Measurements from ENCODE around the gene GJB5. TPM values are rescaled to one million over a fixed set of nuclear protein-coding genes. Genes with fewer than 3 reads are reported as not detected.

The GJB5 gene
- total and polyA plus RNA-seq, 9 of the 15 experiments (the other 6 are each of a cell fraction or from before 2014, with no cell fraction given) = 0.04 TPM; not detected in 8

DNA sequence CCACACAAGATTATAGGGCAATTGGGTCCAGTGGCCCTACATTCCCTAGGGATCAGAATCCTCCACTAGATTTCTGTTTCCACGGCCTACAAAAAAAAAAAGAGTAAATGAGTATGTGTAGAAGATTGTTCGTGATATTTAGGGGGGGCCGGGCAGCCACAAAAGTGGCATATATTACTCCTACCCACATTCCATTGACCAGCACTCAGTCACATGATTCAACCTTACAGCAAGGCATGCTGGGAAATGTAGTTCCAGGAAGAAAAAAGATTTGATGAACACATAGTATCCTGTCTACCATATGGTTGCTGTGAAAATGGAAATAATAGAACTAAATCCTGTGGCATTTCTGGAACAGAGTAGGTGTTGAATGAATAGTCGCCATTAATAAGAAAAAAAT lies 43.4 kb upstream of the GJB5 start (continued):
- TF ChIP-seq, protein P1, sequence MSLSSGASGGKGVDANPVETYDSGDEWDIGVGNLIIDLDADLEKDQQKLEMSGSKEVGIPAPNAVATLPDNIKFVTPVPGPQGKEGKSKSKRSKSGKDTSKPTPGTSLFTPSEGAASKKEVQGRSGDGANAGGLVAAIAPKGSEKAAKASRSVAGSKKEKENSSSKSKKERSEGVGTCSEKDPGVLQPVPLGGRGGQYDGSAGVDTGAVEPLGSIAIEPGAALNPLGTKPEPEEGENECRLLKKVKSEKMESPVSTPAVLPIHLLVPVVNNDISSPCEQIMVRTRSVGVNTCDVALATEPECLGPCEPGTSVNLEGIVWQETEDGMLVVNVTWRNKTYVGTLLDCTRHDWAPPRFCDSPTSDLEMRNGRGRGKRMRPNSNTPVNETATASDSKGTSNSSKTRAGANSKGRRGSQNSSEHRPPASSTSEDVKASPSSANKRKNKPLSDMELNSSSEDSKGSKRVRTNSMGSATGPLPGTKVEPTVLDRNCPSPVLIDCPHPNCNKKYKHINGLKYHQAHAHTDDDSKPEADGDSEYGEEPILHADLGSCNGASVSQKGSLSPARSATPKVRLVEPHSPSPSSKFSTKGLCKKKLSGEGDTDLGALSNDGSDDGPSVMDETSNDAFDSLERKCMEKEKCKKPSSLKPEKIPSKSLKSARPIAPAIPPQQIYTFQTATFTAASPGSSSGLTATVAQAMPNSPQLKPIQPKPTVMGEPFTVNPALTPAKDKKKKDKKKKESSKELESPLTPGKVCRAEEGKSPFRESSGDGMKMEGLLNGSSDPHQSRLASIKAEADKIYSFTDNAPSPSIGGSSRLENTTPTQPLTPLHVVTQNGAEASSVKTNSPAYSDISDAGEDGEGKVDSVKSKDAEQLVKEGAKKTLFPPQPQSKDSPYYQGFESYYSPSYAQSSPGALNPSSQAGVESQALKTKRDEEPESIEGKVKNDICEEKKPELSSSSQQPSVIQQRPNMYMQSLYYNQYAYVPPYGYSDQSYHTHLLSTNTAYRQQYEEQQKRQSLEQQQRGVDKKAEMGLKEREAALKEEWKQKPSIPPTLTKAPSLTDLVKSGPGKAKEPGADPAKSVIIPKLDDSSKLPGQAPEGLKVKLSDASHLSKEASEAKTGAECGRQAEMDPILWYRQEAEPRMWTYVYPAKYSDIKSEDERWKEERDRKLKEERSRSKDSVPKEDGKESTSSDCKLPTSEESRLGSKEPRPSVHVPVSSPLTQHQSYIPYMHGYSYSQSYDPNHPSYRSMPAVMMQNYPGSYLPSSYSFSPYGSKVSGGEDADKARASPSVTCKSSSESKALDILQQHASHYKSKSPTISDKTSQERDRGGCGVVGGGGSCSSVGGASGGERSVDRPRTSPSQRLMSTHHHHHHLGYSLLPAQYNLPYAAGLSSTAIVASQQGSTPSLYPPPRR (CRISPR knock-in tag; IDR thresholded peaks at IDR 0.05; ENCODE audit: borderline replicate concordance) = no peak
- no peak for TF ChIP-seq BRCA1 (IDR thresholded peaks at IDR 0.05)
- no peak for TF ChIP-seq BRCA1 (CRISPR knock-in tag; IDR thresholded peaks at IDR 0.05)
- TF ChIP-seq SIX5 (IDR thresholded peaks at IDR 0.05; ENCODE audit: borderline replicate concordance in 1 of 2, insufficient read depth in 1 of 2, low read depth in 1 of 2, low read length in 2 of 2) = peak; percentile 58 to 77; a peak in 3 of 4 replicates
- TF ChIP-seq SMARCB1 (IDR thresholded peaks at IDR 0.05; ENCODE audit: insufficient read length, low read depth) = no peak
- TF ChIP-seq HCFC1 (IDR thresholded peaks at IDR 0.05; ENCODE audit: low read depth, low read length) = peak; percentile 89
- no peak for TF ChIP-seq SRSF3 (IDR thresholded peaks at IDR 0.05; ENCODE audit: insufficient read depth, low read length)
- no peak for TF ChIP-seq EWSR1 (IDR thresholded peaks at IDR 0.05; ENCODE audit: borderline replicate concordance, low read depth, partially characterized antibody)
- TF ChIP-seq ZNF143 (CRISPR knock-in tag; IDR thresholded peaks at IDR 0.05) = peak; percentile 77

Data from K562 (cell line).